GM12875 (cell line): ENCODE measurements around the gene ASTN2.

Experiments used
- H3K4me3 ChIP-seq: one replicate; pipeline ENCODE4 v1.5.1; 2011; ENCODE audit warnings: low read depth, low read length, control low read depth
- CTCF ChIP-seq: IDR thresholded peaks from 2 replicates; pipeline ENCODE4 v1.5.1; 2011; ENCODE audit warnings: low read depth, mild to moderate bottlenecking, control low read depth, inconsistent platforms, low read length, moderate library complexity, borderline replicate concordance; ENCODE audit not compliant: insufficient read depth

Gene ASTN2

GRCh38 chr9:117394655-117395054, 20.2 kb downstream of the ASTN2 start:
- TF ChIP-seq CTCF: no peak
- H3K4me3 ChIP-seq: no peak overlapping the region

- H3K4me3 ChIP-seq: no peak overlapping the region
- no peak for TF ChIP-seq CTCF
These were observed 21.9 kb downstream of the ASTN2 start for GRCh38 chr9:117392992-117393391.

- no peak for TF ChIP-seq CTCF
- H3K4me3 ChIP-seq: no peak overlapping the region
These were observed 27.4 kb downstream of the ASTN2 start for GRCh38 chr9:117387422-117387821.

GRCh38 chr9:117379341-117379740, 35.5 kb downstream of the ASTN2 start:
- H3K4me3 ChIP-seq: no peak overlapping the region
- no peak for TF ChIP-seq CTCF

- no peak overlapping the region for H3K4me3 ChIP-seq
- no peak for TF ChIP-seq CTCF
These were observed 37.8 kb downstream of the ASTN2 start for GRCh38 chr9:117377046-117377445.

GRCh38 chr9:117375956-117376355, 38.9 kb downstream of the ASTN2 start:
- no peak overlapping the region for H3K4me3 ChIP-seq
- no peak for TF ChIP-seq CTCF

- no peak for TF ChIP-seq CTCF
- no peak overlapping the region for H3K4me3 ChIP-seq
These were observed 40.7 kb downstream of the ASTN2 start for GRCh38 chr9:117374076-117374725.
